ENCODE measurements around the gene LTBP4.

DNA sequence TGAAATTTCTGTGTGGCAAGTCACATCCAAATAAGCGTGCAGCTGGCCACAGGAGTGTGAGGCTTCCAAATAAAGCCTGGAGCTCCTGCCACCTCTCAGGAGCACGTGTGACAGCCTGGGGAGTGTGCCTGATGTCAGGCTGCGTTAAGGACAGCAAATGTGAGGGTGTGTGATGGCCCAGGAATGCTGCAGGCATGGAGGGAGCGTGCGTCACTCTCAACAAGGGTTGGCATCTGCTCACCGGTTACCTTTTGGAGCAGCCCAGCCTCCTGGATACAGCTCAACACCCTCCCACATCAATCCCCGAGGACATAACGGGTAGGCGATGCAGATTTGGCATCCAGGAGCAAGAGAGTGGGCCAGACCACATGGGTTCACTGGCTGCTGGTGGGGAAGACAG lies 70.2 kb downstream of the LTBP4 start:
- TF ChIP-seq, protein P1, sequence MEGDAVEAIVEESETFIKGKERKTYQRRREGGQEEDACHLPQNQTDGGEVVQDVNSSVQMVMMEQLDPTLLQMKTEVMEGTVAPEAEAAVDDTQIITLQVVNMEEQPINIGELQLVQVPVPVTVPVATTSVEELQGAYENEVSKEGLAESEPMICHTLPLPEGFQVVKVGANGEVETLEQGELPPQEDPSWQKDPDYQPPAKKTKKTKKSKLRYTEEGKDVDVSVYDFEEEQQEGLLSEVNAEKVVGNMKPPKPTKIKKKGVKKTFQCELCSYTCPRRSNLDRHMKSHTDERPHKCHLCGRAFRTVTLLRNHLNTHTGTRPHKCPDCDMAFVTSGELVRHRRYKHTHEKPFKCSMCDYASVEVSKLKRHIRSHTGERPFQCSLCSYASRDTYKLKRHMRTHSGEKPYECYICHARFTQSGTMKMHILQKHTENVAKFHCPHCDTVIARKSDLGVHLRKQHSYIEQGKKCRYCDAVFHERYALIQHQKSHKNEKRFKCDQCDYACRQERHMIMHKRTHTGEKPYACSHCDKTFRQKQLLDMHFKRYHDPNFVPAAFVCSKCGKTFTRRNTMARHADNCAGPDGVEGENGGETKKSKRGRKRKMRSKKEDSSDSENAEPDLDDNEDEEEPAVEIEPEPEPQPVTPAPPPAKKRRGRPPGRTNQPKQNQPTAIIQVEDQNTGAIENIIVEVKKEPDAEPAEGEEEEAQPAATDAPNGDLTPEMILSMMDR (IDR thresholded peaks at IDR 0.05), result no peak
- TF ChIP-seq POLR2A (IDR thresholded peaks at IDR 0.05), result no peak
